K562 (cell line): ENCODE data around the gene PRKAG2. TPM values are rescaled to one million over a fixed set of nuclear protein-coding genes. Genes with fewer than 3 reads are reported as not detected.

Experiments
- DPF2 ChIP-seq: fragments of 450-650 bp; IDR thresholded peaks from 2 replicates; pipeline ENCODE4 v1.6.1; 2016
- GTF2F1 ChIP-seq: IDR thresholded peaks from 2 replicates; pipeline ENCODE4 v1.6.1; 2011; ENCODE audit warnings: low read depth, low read length, improper control_type of control experiment
- IRF1 ChIP-seq: sonication (generic); formaldehyde crosslinking; IDR thresholded peaks from 2 replicates; pipeline ENCODE4 v1.8.0; 2022; ENCODE audit warnings: missing genetic modification reagents, mild to moderate bottlenecking, borderline replicate concordance
- JUND ChIP-seq, 2 experiments: IDR thresholded peaks; 2 replicates in 1 of 2; 3 replicates in 1 of 2; pipeline ENCODE4 v1.6.1; 2011; ENCODE audit warnings: borderline replicate concordance in 2 of 2, low read depth in 2 of 2, low read length in 2 of 2, improper control_type of control experiment in 1 of 2, missing biosample characterization in 1 of 2, missing genetic modification characterization in 1 of 2, missing genetic modification reagents in 1 of 2
- MTF1 ChIP-seq: fragments of 250-450 bp; sonication (Bioruptor Pico); IDR thresholded peaks from 2 replicates; pipeline ENCODE4 v1.9.0; 2021; ENCODE audit warnings: moderate library complexity, mild to moderate bottlenecking, inconsistent platforms, borderline replicate concordance
- NFE2 ChIP-seq: IDR thresholded peaks from 2 replicates; pipeline ENCODE4 v1.6.1; 2014; ENCODE audit warnings: antibody characterized with exemption, low read depth
- NR2C2 ChIP-seq, 2 experiments: fragments of 200-800 bp in 1 of 2; sonication (Bioruptor generic) in 1 of 2; sonication (generic) in 1 of 2; formaldehyde crosslinking in 1 of 2; IDR thresholded peaks; 2 replicates each; pipeline versions ENCODE4 v1.6.1 to v1.8.0; 2016 to 2022; ENCODE audit warnings: mild to moderate bottlenecking in 1 of 2, missing compliant biosample characterization in 1 of 2, missing genetic modification characterization in 1 of 2, missing genetic modification reagents in 1 of 2
- NRF1 ChIP-seq, 2 experiments: fragments of 450-650 bp; IDR thresholded peaks in 1 of 2; conservative IDR thresholded peaks in 1 of 2; 2 replicates each; pipeline ENCODE4 v1.6.1; 2014; ENCODE audit warnings: mild to moderate bottlenecking in 2 of 2
- SMARCA4 ChIP-seq: fragments of 450-650 bp; IDR thresholded peaks from 2 replicates; pipeline ENCODE4 v1.6.1; 2016
- TCF15 ChIP-seq: fragments of 250-450 bp; sonication (Bioruptor Pico); IDR thresholded peaks from 2 replicates; pipeline ENCODE4 v1.8.0; 2022; ENCODE audit warnings: moderate library complexity, mild to moderate bottlenecking, inconsistent platforms
- TEAD1 ChIP-seq, 2 experiments: fragments of 450-650 bp in 1 of 2; sonication (generic) in 1 of 2; formaldehyde crosslinking; IDR thresholded peaks; 2 replicates each; pipeline versions ENCODE4 v1.4.0 to v1.8.0; 2020 to 2022; ENCODE audit warnings: mild to moderate bottlenecking in 2 of 2, missing genetic modification reagents in 1 of 2
- ZEB2 ChIP-seq: fragments of 450-650 bp; IDR thresholded peaks from 2 replicates; pipeline ENCODE4 v1.6.1; 2016
- ZNF23 ChIP-seq: fragments of 250-450 bp; sonication (Bioruptor Pico); IDR thresholded peaks from 2 replicates; pipeline ENCODE4 v1.4.0; 2020; ENCODE audit warnings: mild to moderate bottlenecking
- ZNF318 ChIP-seq, 2 experiments: fragments of 450-650 bp; IDR thresholded peaks; 2 replicates each; pipeline ENCODE4 v1.6.1; 2016; ENCODE audit warnings: mild to moderate bottlenecking in 2 of 2, borderline replicate concordance in 1 of 2, low read depth in 1 of 2, moderate library complexity in 1 of 2
- polyA plus RNA-seq, 8 experiments: library from polyadenylated mRNA; depleted of rRNA in 4 of 8; stranded (reverse) in 5 of 8; unstranded in 3 of 8; fragments of >200 nt; fragmentation: Nextera tagmentation in 2 of 8; fragmentation: Illumina TruSeq in 1 of 8; extraction: Ambion mirVana in 2 of 8; extraction: Trizol in 1 of 8; gene quantifications; 2 replicates each; pipeline versions ENCODE4 v1.2.1 to v1.2.3, GENCODE V29; 2011 to 2014; ENCODE audit warnings: inconsistent platforms in 1 of 8, missing spikeins in 1 of 8
- total RNA-seq, 7 experiments: library from RNA; depleted of rRNA in 6 of 7; stranded (reverse); fragments of >200 nt in 6 of 7; fragmentation: Illumina TruSeq in 2 of 7; extraction: Trizol in 2 of 7; gene quantifications; 2 replicates each; pipeline versions ENCODE4 v1.2.1 to v1.2.3, GENCODE V29; 2011 to 2021; ENCODE audit warnings: low replicate concordance in 1 of 7
- TF ChIP-seq, protein P1 (sequence below), 2 experiments: fragments of 450-650 bp in 1 of 2; sonication (generic) in 1 of 2; formaldehyde crosslinking in 1 of 2; IDR thresholded peaks in 1 of 2; conservative IDR thresholded peaks in 1 of 2; 2 replicates each; pipeline versions ENCODE4 v1.6.1 to v1.8.1; 2016 to 2023; ENCODE audit warnings: mild to moderate bottlenecking in 2 of 2, moderate library complexity in 2 of 2, inconsistent platforms in 1 of 2, missing genetic modification reagents in 1 of 2

PRKAG2 gene
- total and polyA plus RNA-seq, 9 of the 15 experiments (the other 6 are each of a cell fraction or from before 2014, with no cell fraction given): 0.99 to 5.6 (median 3.3) TPM

- TF ChIP-seq ZNF23 (CRISPR knock-in tag): no peak
- peak; percentile 65; the same call in 1 of the 2 replicates for TF ChIP-seq SMARCA4
- TF ChIP-seq NR2C2 (CRISPR knock-in tag; IDR thresholded peaks at IDR 0.05): no peak
- peak; percentile 47; the same call in 1 of the 2 replicates for TF ChIP-seq NR2C2 (tag; IDR thresholded peaks at IDR 0.05)
- no peak for TF ChIP-seq IRF1 (CRISPR knock-in tag)
- TF ChIP-seq ZEB2: peak; percentile 62; the same call in 1 of the 2 replicates
- peak; percentile 92 to 98 for TF ChIP-seq TEAD1 (CRISPR knock-in tag; IDR thresholded peaks at IDR 0.05)
- no peak for TF ChIP-seq GTF2F1
- TF ChIP-seq NFE2: peak; percentile 86
- TF ChIP-seq, protein P1, sequence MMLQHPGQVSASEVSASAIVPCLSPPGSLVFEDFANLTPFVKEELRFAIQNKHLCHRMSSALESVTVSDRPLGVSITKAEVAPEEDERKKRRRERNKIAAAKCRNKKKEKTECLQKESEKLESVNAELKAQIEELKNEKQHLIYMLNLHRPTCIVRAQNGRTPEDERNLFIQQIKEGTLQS (IDR thresholded peaks at IDR 0.05): peak; percentile 97
- TF ChIP-seq, protein P1 (CRISPR knock-in tag; conservative IDR thresholded peaks at IDR 0.05): peak; percentile 93
- TF ChIP-seq JUND (IDR thresholded peaks at IDR 0.05; ENCODE audit: borderline replicate concordance, low read depth, low read length): peak; percentile 95
- peak; percentile 98 for TF ChIP-seq JUND (tag; IDR thresholded peaks at IDR 0.05; ENCODE audit: borderline replicate concordance, low read depth, low read length)
- TF ChIP-seq DPF2: peak; percentile 59; the same call in 1 of the 2 replicates
- TF ChIP-seq ZNF318 (IDR thresholded peaks at IDR 0.05; ENCODE audit: borderline replicate concordance in 1 of 2, low read depth in 1 of 2): peak in 1 of 2 experiments; percentile 71; a peak in 1 of 4 replicates
- no peak for TF ChIP-seq TCF15 (CRISPR knock-in tag)
- TF ChIP-seq NRF1 (conservative IDR thresholded peaks at IDR 0.05 in 1 of 2, IDR thresholded peaks at IDR 0.05 in 1 of 2): peak in 1 of 2 experiments; percentile 12; a peak in 1 of 4 replicates
- TF ChIP-seq MTF1 (CRISPR knock-in tag): no peak
These were observed 189.2 kb downstream of the PRKAG2 start (continued) for GRCh38 chr7:151687523-151688235.
